Measurements from ENCODE around the gene PCSK6. TPM values are rescaled to one million over a fixed set of nuclear protein-coding genes. Genes with fewer than 3 reads are reported as not detected.

Gene PCSK6
- total RNA-seq, 1 donor from 2014 or later: 1.3 TPM

- Histone ChIP-seq H2AFZ (ENCODE audit: low read depth, low read length) (no peak overlapping the region), H4K20me1 (ENCODE audit: insufficient read depth, low read length) (no peaks in the 10 kb centered on the region), H3K79me2 (ENCODE audit: insufficient read depth, low read length) (no peaks in the 10 kb centered on the region), H3K9ac (ENCODE audit: low read length) (no peak overlapping the region), H3K36me3 (ENCODE audit: insufficient read depth, low read length) (no peaks in the 10 kb centered on the region), H3K4me1 (ENCODE audit: insufficient read depth, low read length) (no peaks in the 10 kb centered on the region), H3K4me3 (ENCODE audit: insufficient read depth, low read depth, low read length) (no peak overlapping the region), H3K9me3 (ENCODE audit: insufficient read depth, low read depth, low read length) (no peaks in the 10 kb centered on the region), H3K27ac (ENCODE audit: low read depth, low read length) (no peak overlapping the region), H3K4me2 (ENCODE audit: low read length) (no peak overlapping the region), H3K27me3 (ENCODE audit: insufficient read depth, low read length) (no peaks in the 10 kb centered on the region)
- Mint-ChIP-seq H3K4me1 (ENCODE audit: low read depth, unreplicated experiment) (no peaks in the 10 kb centered on the region), H3K27me3 (ENCODE audit: low read depth, unreplicated experiment) (peaks cover 22% of the 10 kb centered on the region), H3K27ac (ENCODE audit: unreplicated experiment) (no peak overlapping the region), H3K36me3 (ENCODE audit: low read depth, unreplicated experiment) (no peaks in the 10 kb centered on the region), H3K9me3 (ENCODE audit: unreplicated experiment) (no peaks in the 10 kb centered on the region), H3K4me3 (ENCODE audit: unreplicated experiment) (no peak overlapping the region)
- TF ChIP-seq CTCF (IDR thresholded peaks at IDR 0.05; ENCODE audit: insufficient read depth, low read depth, low read length): no peak
- TF ChIP-seq EZH2 (IDR thresholded peaks at IDR 0.05; ENCODE audit: insufficient read depth, low read length): no peak
- DNase-seq (ENCODE audit: low read depth) (no peak), FAIRE-seq (no peak)
Observed at GRCh38 chr15:101307897-101308603, 181.5 kb downstream of the PCSK6 start.

GRCh38 chr15:101307048-101307896 is 182.2 kb downstream of the PCSK6 start:
- H3K9me3 ChIP-seq (ENCODE audit: insufficient read depth, low read depth, low read length): no peaks in the 10 kb centered on the region
- H3K4me3 Mint-ChIP-seq (ENCODE audit: unreplicated experiment): no peak overlapping the region
- H3K9me3 Mint-ChIP-seq (ENCODE audit: unreplicated experiment): no peaks in the 10 kb centered on the region
- no peak for FAIRE-seq
- H3K36me3 Mint-ChIP-seq (ENCODE audit: low read depth, unreplicated experiment): no peaks in the 10 kb centered on the region
- no peak overlapping the region for H3K4me2 ChIP-seq (ENCODE audit: low read length)
- H3K27ac Mint-ChIP-seq (ENCODE audit: unreplicated experiment): no peak overlapping the region
- no peak for DNase-seq (ENCODE audit: low read depth)
- H3K27me3 ChIP-seq (ENCODE audit: insufficient read depth, low read length): no peaks in the 10 kb centered on the region
- no peak overlapping the region for H3K9ac ChIP-seq (ENCODE audit: low read length)
- H4K20me1 ChIP-seq (ENCODE audit: insufficient read depth, low read length): no peaks in the 10 kb centered on the region
- H3K36me3 ChIP-seq (ENCODE audit: insufficient read depth, low read length): no peaks in the 10 kb centered on the region
- H3K79me2 ChIP-seq (ENCODE audit: insufficient read depth, low read length): no peaks in the 10 kb centered on the region
- H3K27me3 Mint-ChIP-seq (ENCODE audit: low read depth, unreplicated experiment): peaks cover 20% of the 10 kb centered on the region
- H3K27ac ChIP-seq (ENCODE audit: low read depth, low read length): no peak overlapping the region
- H3K4me1 Mint-ChIP-seq (ENCODE audit: low read depth, unreplicated experiment): no peaks in the 10 kb centered on the region
- H3K4me1 ChIP-seq (ENCODE audit: insufficient read depth, low read length): no peaks in the 10 kb centered on the region
- TF ChIP-seq EZH2 (IDR thresholded peaks at IDR 0.05; ENCODE audit: insufficient read depth, low read length) (no peak), CTCF (IDR thresholded peaks at IDR 0.05; ENCODE audit: insufficient read depth, low read depth, low read length) (no peak)
- H2AFZ ChIP-seq (ENCODE audit: low read depth, low read length): no peak overlapping the region
- H3K4me3 ChIP-seq (ENCODE audit: insufficient read depth, low read depth, low read length): no peak overlapping the region
